Measurements from ENCODE around the gene TP53I11. TPM values are rescaled to one million over a fixed set of nuclear protein-coding genes. Genes with fewer than 3 reads are reported as not detected.

TP53I11 gene
- total RNA-seq, 1 experiment from 2014 or later = 94.2 TPM

- Histone ChIP-seq H2AK5ac (ENCODE audit: insufficient read length, low read length) (no peak overlapping the region), H2AFZ (ENCODE audit: low read length) (no peak overlapping the region), H3T11ph (ENCODE audit: low read length) (no peak overlapping the region), H2BK12ac (ENCODE audit: insufficient read length, low read depth, low read length) (no peak overlapping the region), H3K4me2 (ENCODE audit: insufficient read depth, insufficient read length, low read length) (no peak overlapping the region), H4K20me1 (ENCODE audit: control insufficient read depth, insufficient read depth, insufficient read length) (no peaks in the 10 kb centered on the region), H3K79me1 (ENCODE audit: insufficient read depth, low read depth, low read length, poor library complexity, severe bottlenecking) (no peaks in the 10 kb centered on the region), H3K27me3 (ENCODE audit: insufficient read depth, low read length) (peaks cover 2% of the 10 kb centered on the region; the same call in 1 of the 2 replicates), H2BK5ac (ENCODE audit: insufficient read length, low read length) (no peak overlapping the region), H3K27ac (ENCODE audit: insufficient read length, low read depth, low read length) (no peak overlapping the region), H4K8ac (replicated peaks; ENCODE audit: insufficient read length, low read depth, low read length) (no peak overlapping the region), H3K9ac (ENCODE audit: extremely low read depth, insufficient read length, low read length) (no peak overlapping the region), H4K5ac (ENCODE audit: insufficient read length, low read depth, low read length) (no peak overlapping the region), H3K23me2 (ENCODE audit: insufficient read length, low read depth, low read length, poor library complexity, severe bottlenecking) (no peaks in the 10 kb centered on the region), H4K91ac (ENCODE audit: insufficient read length, low read depth, low read length) (no peak overlapping the region), H3K56ac (ENCODE audit: insufficient read length, low read depth, low read length) (no peak overlapping the region), H3K4me1 (ENCODE audit: insufficient read depth, low read length) (no peaks in the 10 kb centered on the region; the same call in 1 of the 2 replicates), H3K9me3 (ENCODE audit: control insufficient read depth, low read depth, low read length) (no peaks in the 10 kb centered on the region), H3K18ac (ENCODE audit: insufficient read length, low read depth, low read length) (no peak overlapping the region), H2BK15ac (ENCODE audit: low read depth, low read length) (no peak overlapping the region), H3K23ac (ENCODE audit: insufficient read length, low read depth, low read length) (no peak overlapping the region), H3K14ac (ENCODE audit: insufficient read depth, low read length) (0 out of 2 replicates have a peak overlapping the region, but pooled peaks have one; percentile 31), H3K4ac (ENCODE audit: low read depth, low read length) (no peak overlapping the region), H2BK120ac (ENCODE audit: low read depth, low read length, poor library complexity, severe bottlenecking) (no peak overlapping the region), H3K79me2 (ENCODE audit: insufficient read depth, low read length) (no peaks in the 10 kb centered on the region), H2BK20ac (ENCODE audit: low read depth, low read length, poor library complexity, severe bottlenecking) (no peak overlapping the region)
- WGBS (ENCODE audit: extremely low coverage, insufficient read length, low lambda C conversion rate) = no CpG with 5 or more reads among the region's 13 CpGs
- Mint-ChIP-seq H3K9me3 (no peaks in the 10 kb centered on the region), H3K27ac (peak overlapping the region in 1 of 3 experiments; percentile 66; a peak in 3 of 7 replicates), H3K27me3 (ENCODE audit: low read depth) (peaks cover 3% of the 10 kb centered on the region; the same call in 1 of the 2 replicates), H3K4me3 (no peak overlapping the region), H3K4me1 (peaks cover 34 to 39% of the 10 kb centered on the region in 2 experiments), H3K36me3 (ENCODE audit: insufficient read depth in 1 of 3, low read depth in 3 of 3) (no peaks in the 10 kb centered on the region)
- no peak for TF ChIP-seq CTCF (conservative IDR thresholded peaks at IDR 0.05)
- no peak for DNase-seq
Measured at GRCh38 chr11:44973632-44974401, 23.1 kb upstream of the TP53I11 start.
